ENCODE data around the gene CBFA2T3. TPM values are rescaled to one million over a fixed set of nuclear protein-coding genes. Genes with fewer than 3 reads are reported as not detected.

The CBFA2T3 gene
- total and polyA plus RNA-seq, 2 of the 8 experiments (the other 6 are each of a cell fraction or from before 2014, with no cell fraction given) = 0.51 to 1.3 TPM

- no peak for TF ChIP-seq SP1 (IDR thresholded peaks at IDR 0.05; ENCODE audit: low read depth, low read length)
Observed at GRCh38 chr16:88871730-88872416, 105.1 kb downstream of the CBFA2T3 start (continued).
